ENCODE results near the gene CD99.

DNA sequence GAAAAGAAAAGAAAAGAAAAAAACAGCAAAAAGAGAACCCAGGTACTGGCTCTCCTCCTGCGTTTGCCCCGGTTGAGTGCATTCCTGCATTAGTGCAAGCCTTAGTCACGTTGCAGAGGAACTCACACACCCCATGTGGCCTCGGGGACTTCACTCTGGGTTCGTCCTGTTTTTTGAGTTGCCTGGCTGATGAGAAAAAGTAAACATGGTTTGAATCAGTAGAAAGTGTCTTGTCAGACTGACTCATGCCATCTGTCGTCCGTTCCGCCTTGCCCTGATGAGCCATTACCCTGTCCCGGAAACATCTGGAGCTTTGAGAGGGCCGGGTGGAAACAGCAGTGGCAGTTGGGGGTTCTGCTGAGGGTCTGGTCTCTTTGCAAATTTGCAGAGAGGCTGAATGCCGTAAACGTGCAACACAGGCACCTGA lies 16.3 kb downstream of the CD99 start:
- no peak for TF ChIP-seq POLR2A (IDR thresholded peaks at IDR 0.05)
- TF ChIP-seq, protein P1, sequence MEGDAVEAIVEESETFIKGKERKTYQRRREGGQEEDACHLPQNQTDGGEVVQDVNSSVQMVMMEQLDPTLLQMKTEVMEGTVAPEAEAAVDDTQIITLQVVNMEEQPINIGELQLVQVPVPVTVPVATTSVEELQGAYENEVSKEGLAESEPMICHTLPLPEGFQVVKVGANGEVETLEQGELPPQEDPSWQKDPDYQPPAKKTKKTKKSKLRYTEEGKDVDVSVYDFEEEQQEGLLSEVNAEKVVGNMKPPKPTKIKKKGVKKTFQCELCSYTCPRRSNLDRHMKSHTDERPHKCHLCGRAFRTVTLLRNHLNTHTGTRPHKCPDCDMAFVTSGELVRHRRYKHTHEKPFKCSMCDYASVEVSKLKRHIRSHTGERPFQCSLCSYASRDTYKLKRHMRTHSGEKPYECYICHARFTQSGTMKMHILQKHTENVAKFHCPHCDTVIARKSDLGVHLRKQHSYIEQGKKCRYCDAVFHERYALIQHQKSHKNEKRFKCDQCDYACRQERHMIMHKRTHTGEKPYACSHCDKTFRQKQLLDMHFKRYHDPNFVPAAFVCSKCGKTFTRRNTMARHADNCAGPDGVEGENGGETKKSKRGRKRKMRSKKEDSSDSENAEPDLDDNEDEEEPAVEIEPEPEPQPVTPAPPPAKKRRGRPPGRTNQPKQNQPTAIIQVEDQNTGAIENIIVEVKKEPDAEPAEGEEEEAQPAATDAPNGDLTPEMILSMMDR (IDR thresholded peaks at IDR 0.05 in 4 of 5, conservative IDR thresholded peaks at IDR 0.05 in 1 of 5), result no peak

Measured in gastrocnemius medialis (tissue), 4 donors.